Natural killer cell treated with Interleukin-12 subunit alpha and Interleukin-12 subunit beta and Interleukin-15 and Interleukin-18, amount 100 ng/mL, for 72 hours (primary cell): Measurements from ENCODE around the gene POLR3A. TPM values are rescaled to one million over a fixed set of nuclear protein-coding genes. Genes with fewer than 3 reads are reported as not detected.

Experiments used
- ATAC-seq, 2 donors: fragments of 150-1000 bp; cut with Tn5 transposase in 1 of 2; sonication (Bioruptor Pico), chemical (Tn5 transposase) in 1 of 2; 2 replicates each; pipeline ENCODE4 v1.10.0; 2021
- DNase-seq: peaks from one replicate; pipeline ENCODE4 v3.0.0; 2022; ENCODE audit warnings: low spot score
- H3K27ac Mint-ChIP-seq, 2 donors: 1 replicate in 1 of 2; 2 replicates in 1 of 2; pipeline ENCODE4 v1.8.0; 2022; ENCODE audit warnings: mixed read lengths in 2 of 2, mild to moderate bottlenecking in 1 of 2, moderate library complexity in 1 of 2
- H3K27me3 Mint-ChIP-seq, 2 donors: 1 replicate in 1 of 2; 2 replicates in 1 of 2; pipeline ENCODE4 v1.8.0; 2022; ENCODE audit warnings: mixed read lengths in 2 of 2
- H3K36me3 Mint-ChIP-seq: one replicate; pipeline ENCODE4 v1.8.0; 2022; ENCODE audit warnings: mixed read lengths
- H3K4me1 Mint-ChIP-seq, 2 donors: 1 replicate in 1 of 2; 2 replicates in 1 of 2; pipeline ENCODE4 v1.8.0; 2022; ENCODE audit warnings: low read depth in 2 of 2, mixed read lengths in 2 of 2, mild to moderate bottlenecking in 1 of 2
- H3K4me3 Mint-ChIP-seq: one replicate; pipeline ENCODE4 v1.8.0; 2022; ENCODE audit warnings: mixed read lengths
- H3K9me3 Mint-ChIP-seq: 2 replicates; pipeline ENCODE4 v1.8.0; 2022; ENCODE audit warnings: mixed read lengths
- total RNA-seq, 2 donors: library from RNA; stranded (reverse); gene quantifications; one replicate each; pipeline ENCODE4 v1.2.3, GENCODE V29; 2022

POLR3A gene
- total RNA-seq, 2 donors from 2014 or later = 33.7 to 45.3 TPM

GRCh38 chr10:78063236-78063635 lies 33.9 kb upstream of the POLR3A start:
- ATAC-seq = no peak
- Mint-ChIP-seq H3K36me3 (no peaks in the 10 kb centered on the region), H3K9me3 (no peaks in the 10 kb centered on the region), H3K27me3 (no peaks in the 10 kb centered on the region), H3K27ac (peak overlapping the region in 1 of 2 donors; percentile 59), H3K4me1 (peaks cover 24 to 40% of the 10 kb centered on the region in 2 donors), H3K4me3 (peak overlapping the region; percentile 54)
- DNase-seq = no peak

GRCh38 chr10:78062296-78062695 lies 33.0 kb upstream of the POLR3A start:
- peak overlapping the region; percentile 14 to 59 for H3K27ac Mint-ChIP-seq
- ATAC-seq (peak; percentile 68 to 69), DNase-seq (no peak)
- H3K4me1 Mint-ChIP-seq = peaks cover 24 to 40% of the 10 kb centered on the region in 2 donors
- H3K27me3 Mint-ChIP-seq = no peaks in the 10 kb centered on the region
- no peaks in the 10 kb centered on the region for H3K36me3 Mint-ChIP-seq
- peak overlapping the region; percentile 54 for H3K4me3 Mint-ChIP-seq
- H3K9me3 Mint-ChIP-seq = no peaks in the 10 kb centered on the region

GRCh38 chr10:78059906-78060702 lies 30.8 kb upstream of the POLR3A start:
- H3K9me3 Mint-ChIP-seq = no peaks in the 10 kb centered on the region
- H3K36me3 Mint-ChIP-seq = no peaks in the 10 kb centered on the region

GRCh38 chr10:78058562-78058961 lies 29.2 kb upstream of the POLR3A start:
- no peak overlapping the region for H3K4me3 Mint-ChIP-seq
- H3K9me3 Mint-ChIP-seq = no peaks in the 10 kb centered on the region
- H3K4me1 Mint-ChIP-seq = peaks cover 13 to 25% of the 10 kb centered on the region in 2 donors
- H3K27me3 Mint-ChIP-seq = no peaks in the 10 kb centered on the region
- H3K36me3 Mint-ChIP-seq = no peaks in the 10 kb centered on the region
- H3K27ac Mint-ChIP-seq = no peak overlapping the region
- no peak for DNase-seq
- ATAC-seq = no peak

More at GRCh38 chr10:78059906-78060702, 30.8 kb upstream of the POLR3A start:
- DNase-seq (no peak), ATAC-seq (peak; percentile 13 to 33)
- H3K27me3 Mint-ChIP-seq = no peaks in the 10 kb centered on the region
- no peak overlapping the region for H3K27ac Mint-ChIP-seq
- H3K4me3 Mint-ChIP-seq = no peak overlapping the region
- H3K4me1 Mint-ChIP-seq = peaks cover 16 to 29% of the 10 kb centered on the region in 2 donors

GRCh38 chr10:78053211-78053868 lies 24.0 kb upstream of the POLR3A start:
- no peaks in the 10 kb centered on the region for H3K36me3 Mint-ChIP-seq

GRCh38 chr10:78049851-78050250 lies 20.5 kb upstream of the POLR3A start:
- Mint-ChIP-seq H3K4me3 (no peak overlapping the region), H3K27ac (no peak overlapping the region), H3K36me3 (no peaks in the 10 kb centered on the region), H3K27me3 (no peaks in the 10 kb centered on the region), H3K4me1 (peaks cover 1 to 10% of the 10 kb centered on the region in 2 donors), H3K9me3 (no peaks in the 10 kb centered on the region)
- DNase-seq = no peak
- no peak for ATAC-seq

More at GRCh38 chr10:78053211-78053868, 24.0 kb upstream of the POLR3A start:
- DNase-seq (no peak), ATAC-seq (no peak)
- no peaks in the 10 kb centered on the region for H3K4me1 Mint-ChIP-seq
- H3K27ac Mint-ChIP-seq = no peak overlapping the region
- no peak overlapping the region for H3K4me3 Mint-ChIP-seq
- no peaks in the 10 kb centered on the region for H3K9me3 Mint-ChIP-seq
- H3K27me3 Mint-ChIP-seq = no peaks in the 10 kb centered on the region

- Mint-ChIP-seq H3K27ac (no peak overlapping the region), H3K27me3 (no peaks in the 10 kb centered on the region), H3K9me3 (no peaks in the 10 kb centered on the region), H3K36me3 (no peaks in the 10 kb centered on the region), H3K4me3 (no peak overlapping the region), H3K4me1 (peaks cover 18 to 19% of the 10 kb centered on the region in 2 donors)
- ATAC-seq (peak; percentile 79 to 80), DNase-seq (peak; percentile 80)
Measured at GRCh38 chr10:78047314-78047891, 18.1 kb upstream of the POLR3A start.

GRCh38 chr10:78046711-78047269 lies 17.5 kb upstream of the POLR3A start:
- Mint-ChIP-seq H3K27me3 (no peaks in the 10 kb centered on the region), H3K27ac (no peak overlapping the region), H3K9me3 (no peaks in the 10 kb centered on the region), H3K36me3 (no peaks in the 10 kb centered on the region), H3K4me1 (peaks cover 18 to 22% of the 10 kb centered on the region in 2 donors), H3K4me3 (no peak overlapping the region)
- ATAC-seq (no peak), DNase-seq (no peak)

- H3K36me3 Mint-ChIP-seq = peaks cover 8% of the 10 kb centered on the region
- no peak overlapping the region for H3K27ac Mint-ChIP-seq
- no peak overlapping the region for H3K4me3 Mint-ChIP-seq
- H3K9me3 Mint-ChIP-seq = no peaks in the 10 kb centered on the region
- no peaks in the 10 kb centered on the region for H3K27me3 Mint-ChIP-seq
- H3K4me1 Mint-ChIP-seq = peaks cover 27 to 31% of the 10 kb centered on the region in 2 donors
- ATAC-seq (no peak), DNase-seq (no peak)
Measured at GRCh38 chr10:78045856-78046255, 16.5 kb upstream of the POLR3A start.

GRCh38 chr10:78045237-78045636 lies 15.9 kb upstream of the POLR3A start:
- ATAC-seq (no peak), DNase-seq (no peak)
- Mint-ChIP-seq H3K27ac (no peak overlapping the region), H3K27me3 (no peaks in the 10 kb centered on the region), H3K4me3 (no peak overlapping the region), H3K9me3 (no peaks in the 10 kb centered on the region), H3K36me3 (peaks cover 13% of the 10 kb centered on the region), H3K4me1 (peaks cover 31 to 34% of the 10 kb centered on the region in 2 donors)

GRCh38 chr10:78044699-78045098 lies 15.4 kb upstream of the POLR3A start:
- Mint-ChIP-seq H3K36me3 (peaks cover 17% of the 10 kb centered on the region), H3K4me3 (no peak overlapping the region), H3K4me1 (peaks cover 34 to 37% of the 10 kb centered on the region in 2 donors), H3K27me3 (no peaks in the 10 kb centered on the region), H3K27ac (no peak overlapping the region), H3K9me3 (no peaks in the 10 kb centered on the region)
- no peak for DNase-seq
- ATAC-seq = no peak

- ATAC-seq (no peak), DNase-seq (no peak)
- H3K36me3 Mint-ChIP-seq = peaks cover 22% of the 10 kb centered on the region
- no peaks in the 10 kb centered on the region for H3K27me3 Mint-ChIP-seq
- H3K4me3 Mint-ChIP-seq = no peak overlapping the region
- no peak overlapping the region for H3K27ac Mint-ChIP-seq
- peaks cover 39 to 40% of the 10 kb centered on the region in 2 donors for H3K4me1 Mint-ChIP-seq
- H3K9me3 Mint-ChIP-seq = no peaks in the 10 kb centered on the region
Measured at GRCh38 chr10:78044179-78044578, 14.9 kb upstream of the POLR3A start.

GRCh38 chr10:78042752-78043104 lies 13.4 kb upstream of the POLR3A start:
- Mint-ChIP-seq H3K9me3 (no peaks in the 10 kb centered on the region), H3K27me3 (no peaks in the 10 kb centered on the region)

More at GRCh38 chr10:78042752-78043104, 13.4 kb upstream of the POLR3A start:
- no peak for ATAC-seq
- Mint-ChIP-seq H3K27ac (no peak overlapping the region), H3K4me1 (peaks cover 43% of the 10 kb centered on the region in 2 donors), H3K36me3 (peaks cover 23% of the 10 kb centered on the region), H3K4me3 (no peak overlapping the region)
- no peak for DNase-seq
